ENCODE measurements around the gene AP2A2.

GRCh38 chr11:1030556-1030955, 104.9 kb downstream of the AP2A2 start:
- TF ChIP-seq EZH2 (IDR thresholded peaks at IDR 0.05) = no peak
- no peak for TF ChIP-seq POLR2AphosphoS5 (IDR thresholded peaks at IDR 0.05; ENCODE audit: borderline replicate concordance, low read depth, low read length)
- no peak for TF ChIP-seq FOXP2 (optimal IDR thresholded peaks at IDR 0.05; ENCODE audit: control extremely low read depth, extremely low read length, insufficient read depth)

Measured in SK-N-MC (cell line).